NCI-H128 (cell line): Measurements from ENCODE around the gene MRPL54.

ENCODE experiments used
- DNase-seq: peaks from one replicate; lab custom pipeline; 2025; ENCODE audit not compliant: unreplicated experiment; lab: John Stamatoyannopoulos, UW

Gene MRPL54

GRCh38 chr19:3784607-3785450, 22.3 kb downstream of the MRPL54 start:
- DNase-seq: no peak

GRCh38 chr19:3785451-3785937, 23.0 kb downstream of the MRPL54 start:
- no peak for DNase-seq

- DNase-seq: no peak
Observed at GRCh38 chr19:3785938-3786824, 23.7 kb downstream of the MRPL54 start, which contains the start of gene MATK. TSS of gene MATK (minus strand) at chr19:3786381. CDS start at chr19:3785135, 1,246 bp downstream.

GRCh38 chr19:3788996-3789778, 26.7 kb downstream of the MRPL54 start:
- DNase-seq: no peak

- DNase-seq: no peak
Observed at GRCh38 chr19:3790209-3790734, 27.8 kb downstream of the MRPL54 start.

GRCh38 chr19:3790941-3791340, 28.5 kb downstream of the MRPL54 start:
- no peak for DNase-seq

GRCh38 chr19:3792114-3792513, 29.6 kb downstream of the MRPL54 start:
- no peak for DNase-seq

- DNase-seq: no peak
Observed at GRCh38 chr19:3793799-3794198, 31.3 kb downstream of the MRPL54 start.

GRCh38 chr19:3796358-3796757, 33.9 kb downstream of the MRPL54 start:
- no peak for DNase-seq

GRCh38 chr19:3798137-3798536, 35.7 kb downstream of the MRPL54 start:
- DNase-seq: no peak

- no peak for DNase-seq
Observed at GRCh38 chr19:3800996-3801395, 38.5 kb downstream of the MRPL54 start.

GRCh38 chr19:3801412-3802096, 39.1 kb downstream of the MRPL54 start:
- peak; percentile 43 for DNase-seq

- DNase-seq: no peak
Observed at GRCh38 chr19:3803114-3803888, 40.8 kb downstream of the MRPL54 start.

- DNase-seq: no peak
Observed at GRCh38 chr19:3803986-3804385, 41.5 kb downstream of the MRPL54 start.

GRCh38 chr19:3804429-3804828, 41.9 kb downstream of the MRPL54 start:
- DNase-seq: no peak

- DNase-seq: no peak
Observed at GRCh38 chr19:3805859-3806258, 43.4 kb downstream of the MRPL54 start.

GRCh38 chr19:3807131-3807480, 44.6 kb downstream of the MRPL54 start:
- no peak for DNase-seq

GRCh38 chr19:3807574-3808354, 45.3 kb downstream of the MRPL54 start:
- no peak for DNase-seq
